DMS79 treated with DMSO at 0.1 percent for 48 hours (cell line): ENCODE data around the gene RASSF1.
"Not testable (repeated sequence)": the region's sequence is repeated elsewhere in the genome, so short reads cannot be mapped to it uniquely, and the experiment has no call there.

Experiments used
- DNase-seq: peaks from one replicate; lab custom pipeline; 2025; lab: John Stamatoyannopoulos, UW

The RASSF1 gene

GRCh38 chr3:50323614-50324199, 16.9 kb downstream of the RASSF1 start:
- DNase-seq: no peak

GRCh38 chr3:50323092-50323600, 17.5 kb downstream of the RASSF1 start:
- DNase-seq: no peak

GRCh38 chr3:50322386-50323091, 18.1 kb downstream of the RASSF1 start, which contains the start of gene HYAL2:
Gene HYAL2 (minus strand): TSS chr3:50322745. CDS start chr3:50320489, 2,256 bp downstream.
- peak; percentile 30 for DNase-seq

GRCh38 chr3:50322115-50322385, 18.6 kb downstream of the RASSF1 start:
- DNase-seq: no peak

- DNase-seq: peak; percentile 67
Observed at GRCh38 chr3:50321336-50322114, 19.1 kb downstream of the RASSF1 start.

- peak; percentile 18 for DNase-seq
Observed at GRCh38 chr3:50320853-50321335, 19.7 kb downstream of the RASSF1 start.

GRCh38 chr3:50319894-50320625, 20.6 kb downstream of the RASSF1 start:
- no peak for DNase-seq

- no peak for DNase-seq
Observed at GRCh38 chr3:50319181-50319893, 21.3 kb downstream of the RASSF1 start.

- no peak for DNase-seq
Observed at GRCh38 chr3:50318615-50319014, 22.0 kb downstream of the RASSF1 start.

- DNase-seq: no peak
Observed at GRCh38 chr3:50318163-50318562, 22.5 kb downstream of the RASSF1 start.

- DNase-seq: no peak
Observed at GRCh38 chr3:50317300-50317699, 23.3 kb downstream of the RASSF1 start.

- peak; percentile 51 for DNase-seq
Observed at GRCh38 chr3:50316657-50317242, 23.9 kb downstream of the RASSF1 start.

GRCh38 chr3:50314816-50315215, 25.8 kb downstream of the RASSF1 start:
- no peak for DNase-seq

- no peak for DNase-seq
Observed at GRCh38 chr3:50314342-50314741, 26.3 kb downstream of the RASSF1 start.

GRCh38 chr3:50312041-50312440, 28.6 kb downstream of the RASSF1 start:
- not testable (repeated sequence) for DNase-seq

- no peak for DNase-seq
Observed at GRCh38 chr3:50304601-50305000, 36.0 kb downstream of the RASSF1 start.

GRCh38 chr3:50303013-50303815, 37.4 kb downstream of the RASSF1 start, which contains the start of gene HYAL1:
Gene HYAL1 (minus strand): TSS chr3:50303574. CDS start chr3:50302956, 618 bp downstream.
- DNase-seq: no peak

- DNase-seq: no peak
Observed at GRCh38 chr3:50302095-50303012, 38.3 kb downstream of the RASSF1 start.

GRCh38 chr3:50300681-50301254, 39.9 kb downstream of the RASSF1 start:
- DNase-seq: no peak
